ENCODE measurements around the gene GPR132.
A peak's percentile ranks its signal among the peaks of the same experiment; 100 is the strongest.
"Not testable (repeated sequence)": the region's sequence is repeated elsewhere in the genome, so short reads cannot be mapped to it uniquely, and the experiment has no call there.

The GPR132 gene

GRCh38 chr14:105091517-105092170 lies 26.4 kb upstream of the GPR132 start:
- no peak for DNase-seq (ENCODE audit: low read depth in 2 of 2)

DNA sequence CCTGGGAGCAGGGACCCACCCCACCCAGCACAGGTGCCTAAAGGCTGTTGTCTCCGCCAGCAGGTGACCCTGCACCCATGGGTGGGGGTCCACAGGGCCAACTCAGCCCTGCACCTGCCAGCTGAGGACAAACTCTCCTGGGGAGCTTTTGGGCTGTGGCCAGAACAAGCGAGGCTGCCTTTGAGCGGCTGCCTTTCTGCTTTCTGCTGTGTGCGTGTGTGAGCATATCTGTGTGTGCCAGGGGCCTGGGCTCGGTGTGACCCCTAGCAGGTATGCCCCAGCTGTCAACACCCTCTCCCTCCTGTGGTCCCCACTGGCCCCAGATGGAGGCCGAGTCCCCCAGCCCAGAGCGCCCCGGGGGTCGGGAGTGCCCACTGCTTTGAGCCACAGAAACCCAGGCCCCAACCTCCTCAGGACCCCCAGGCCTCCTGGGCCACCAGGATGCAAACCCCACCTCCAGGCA lies 25.9 kb upstream of the GPR132 start:
- no peak for DNase-seq (ENCODE audit: low read depth in 2 of 2)

DNA sequence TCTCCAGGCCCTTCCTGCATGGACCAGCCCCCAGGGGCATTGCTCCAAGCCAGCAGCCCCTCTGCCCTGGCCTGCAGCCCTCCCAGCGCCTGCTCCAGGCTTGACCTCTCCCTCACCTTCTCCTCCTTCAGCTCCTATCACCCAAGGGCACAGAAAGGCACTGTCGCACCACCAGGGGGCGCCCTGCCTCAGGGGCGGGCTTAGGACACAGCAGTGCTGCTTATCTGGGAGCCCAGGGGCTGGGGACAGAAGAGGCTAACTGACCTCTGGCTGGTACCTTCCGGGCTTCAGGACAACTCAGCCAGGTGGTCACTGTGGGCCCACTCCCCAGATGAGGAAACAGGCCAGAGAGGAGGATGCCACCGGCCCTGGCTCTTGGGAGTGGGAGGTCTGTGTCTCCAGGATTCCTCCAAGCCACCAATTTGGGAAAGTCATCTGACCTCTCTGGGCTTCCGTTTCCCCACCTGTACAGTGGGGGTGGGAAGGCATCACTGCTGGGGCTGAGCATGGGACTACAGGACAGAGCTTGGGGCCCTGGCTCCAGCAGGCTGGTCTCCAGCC lies 25.3 kb upstream of the GPR132 start:
- peak; percentile 80 for DNase-seq (ENCODE audit: low read depth in 2 of 2)

DNA sequence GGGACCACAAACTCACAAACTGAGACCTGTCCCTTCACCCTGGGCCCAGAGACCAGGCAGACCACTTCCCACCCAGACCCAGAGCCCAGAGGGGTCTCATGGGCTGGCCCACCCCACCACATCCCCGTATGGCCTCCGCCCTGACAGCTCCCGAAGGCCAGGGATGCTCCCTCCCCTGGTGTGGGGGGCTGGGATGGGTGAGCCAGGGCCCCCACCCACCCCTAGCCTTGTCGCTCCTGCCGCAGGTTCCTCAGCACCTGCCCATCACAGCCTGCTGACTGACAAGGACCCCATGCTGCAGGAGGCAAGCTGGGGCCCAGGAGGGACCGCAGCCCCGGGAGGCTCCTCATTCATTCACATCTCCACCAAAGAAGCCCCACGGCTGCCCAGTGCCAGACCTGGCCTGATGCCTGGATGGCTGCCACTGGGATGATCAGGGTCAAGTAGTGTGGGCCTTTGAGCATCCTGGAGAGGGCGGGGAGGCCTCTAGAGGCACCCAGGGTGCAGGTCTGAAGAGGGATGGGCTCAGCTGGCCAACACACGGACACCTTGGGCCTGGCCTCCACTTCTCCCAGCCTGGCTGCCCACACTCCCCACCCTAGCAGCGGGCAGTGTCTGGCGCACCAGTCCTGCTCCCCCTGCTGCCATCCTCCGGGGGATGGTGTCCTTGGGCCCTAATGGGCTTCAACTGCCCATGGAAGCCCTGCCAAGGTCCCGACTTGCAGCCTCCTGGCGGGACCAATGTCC lies 24.7 kb upstream of the GPR132 start:
- no peak for DNase-seq (ENCODE audit: low read depth in 2 of 2)

DNA sequence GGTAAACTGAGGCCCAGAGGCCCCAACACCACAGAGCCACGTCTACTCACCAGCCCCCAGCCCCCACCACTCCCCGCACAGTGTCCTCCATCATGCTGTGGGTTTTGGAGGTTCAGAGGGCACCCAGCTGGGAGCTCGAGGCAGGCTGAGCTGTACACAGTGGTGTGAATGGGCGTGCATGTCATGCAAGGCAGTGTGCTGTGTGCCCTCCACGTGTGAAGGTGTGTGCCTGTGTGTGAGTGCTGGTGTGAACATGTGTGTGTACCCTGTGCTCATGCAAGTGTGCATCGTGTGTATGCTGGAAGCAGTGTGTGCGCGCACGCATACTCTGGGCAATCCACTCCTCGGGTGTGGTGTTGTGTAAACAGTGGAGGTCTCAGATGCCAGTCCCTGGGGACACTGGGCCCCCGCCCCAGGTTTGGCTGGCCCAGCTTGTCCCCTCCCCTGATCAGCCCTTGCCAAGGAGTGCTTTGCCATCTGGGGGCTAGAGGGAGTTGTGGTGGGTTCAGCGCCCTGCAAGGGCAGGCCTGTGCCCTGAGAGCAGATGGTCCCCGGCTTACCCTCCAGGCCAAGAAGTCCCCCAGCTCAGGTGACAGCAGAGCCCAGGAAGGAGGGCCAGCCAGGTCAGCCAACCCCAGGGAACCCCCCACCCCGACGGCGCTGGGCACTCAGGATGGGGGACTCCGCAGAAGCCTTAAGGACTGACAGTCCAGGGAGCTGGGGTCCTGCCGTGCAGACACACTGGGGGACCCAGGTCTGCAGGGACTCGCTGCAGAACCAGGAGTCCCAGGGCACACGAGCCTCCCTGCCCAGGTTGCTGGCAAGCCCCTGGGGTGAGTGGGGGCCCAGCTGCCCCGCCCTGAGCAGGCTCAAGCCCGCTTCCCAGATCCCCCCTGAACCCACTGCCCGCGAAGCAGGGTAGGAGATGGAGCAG lies 23.8 kb upstream of the GPR132 start:
- DNase-seq (ENCODE audit: low read depth in 2 of 2), result no peak

- DNase-seq (ENCODE audit: low read depth in 2 of 2), result no peak
Observed at GRCh38 chr14:105087963-105088811, 23.0 kb upstream of the GPR132 start.

- no peak for DNase-seq (ENCODE audit: low read depth in 2 of 2)
Observed at GRCh38 chr14:105087308-105087962, 22.2 kb upstream of the GPR132 start.

DNA sequence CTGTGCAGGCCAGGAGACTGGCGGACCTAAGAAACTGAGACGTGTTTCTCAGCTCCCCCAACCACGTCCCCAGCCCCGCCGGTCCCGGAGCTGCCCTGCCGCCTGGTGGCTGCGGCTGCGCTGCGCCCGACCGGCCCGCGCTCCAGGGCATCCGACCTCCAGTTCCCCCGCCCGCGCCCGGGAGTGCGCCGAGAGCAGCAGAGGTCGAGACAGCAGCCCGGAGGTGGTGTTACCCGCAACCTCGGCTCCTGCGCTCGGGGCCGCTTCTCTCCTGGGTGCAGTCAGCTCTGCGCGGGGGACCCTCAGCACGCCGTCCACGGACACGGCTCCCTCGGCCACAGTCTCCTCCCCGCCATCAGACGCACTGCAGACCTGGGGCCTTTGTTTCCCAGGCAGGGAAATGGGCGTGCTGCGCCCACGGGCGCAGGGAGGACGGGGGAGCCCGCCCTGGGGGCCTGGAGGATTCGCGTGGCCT lies 21.6 kb upstream of the GPR132 start:
- peak; percentile 85 to 87 for DNase-seq (ENCODE audit: low read depth in 2 of 2)

GRCh38 chr14:105085766-105086165 lies 20.5 kb upstream of the GPR132 start:
- no peak for DNase-seq (ENCODE audit: low read depth in 2 of 2)

DNA sequence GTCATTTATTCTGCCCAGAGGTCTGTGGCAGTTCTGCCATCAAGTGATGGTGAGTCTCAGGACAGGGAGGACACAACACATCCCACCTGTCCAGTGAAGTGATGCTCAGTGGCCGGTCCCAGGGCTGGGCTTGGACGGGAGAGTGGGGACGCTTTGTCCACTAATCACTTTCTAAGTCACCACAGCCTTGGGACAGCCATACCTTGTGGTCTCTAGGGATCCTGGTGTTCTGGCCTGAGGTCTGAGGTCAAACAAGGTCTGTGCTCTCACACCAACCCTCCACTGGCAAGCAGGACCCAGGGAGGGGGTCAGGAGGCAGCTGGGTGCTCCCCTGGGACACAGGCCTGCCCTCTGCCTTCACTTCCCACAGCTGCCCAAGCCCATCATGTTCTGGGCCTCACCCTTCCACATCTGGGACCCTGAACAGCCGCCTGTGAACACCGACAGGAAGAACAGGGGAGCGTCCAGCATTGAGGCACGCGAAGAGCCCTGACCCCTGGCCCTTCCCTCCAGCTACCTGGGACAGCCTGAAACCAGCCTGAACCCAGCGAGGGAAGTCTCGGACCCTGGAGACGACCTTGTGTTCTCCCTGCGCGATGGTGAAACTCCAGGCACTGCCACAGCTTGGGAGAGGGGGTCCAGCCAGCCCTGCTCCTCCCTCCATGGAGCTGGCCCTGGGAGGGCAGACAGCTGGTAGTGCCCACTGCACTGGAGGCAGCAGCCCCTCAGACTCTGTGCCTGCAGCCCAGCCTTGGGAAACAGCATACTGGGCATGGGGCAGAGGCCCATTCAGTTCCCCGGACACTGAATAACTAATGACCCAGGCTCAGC lies 19.7 kb upstream of the GPR132 start:
- no peak for DNase-seq (ENCODE audit: low read depth in 2 of 2)

- DNase-seq (ENCODE audit: low read depth in 2 of 2), result no peak
Observed at GRCh38 chr14:105083926-105084685, 18.9 kb upstream of the GPR132 start.

DNA sequence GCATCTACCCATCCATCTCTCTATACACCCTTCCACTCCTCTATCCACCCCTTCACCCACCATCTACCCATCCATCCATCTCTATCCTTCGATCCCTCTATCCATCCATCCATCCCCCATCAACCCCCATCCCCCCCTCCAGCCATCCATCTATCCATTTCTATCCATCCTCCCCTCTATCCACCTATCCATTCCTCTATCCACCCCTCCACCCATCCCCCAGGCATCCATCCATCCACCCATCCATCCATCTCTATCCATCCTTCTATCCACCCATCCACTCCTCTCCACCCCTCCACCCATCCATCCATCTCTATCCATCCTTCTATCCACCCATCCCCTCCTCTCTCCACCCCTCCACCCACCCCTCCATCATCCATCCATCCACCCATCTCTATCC lies 17.5 kb upstream of the GPR132 start:
- DNase-seq (ENCODE audit: low read depth in 2 of 2), result no peak

GRCh38 chr14:105081473-105081872 lies 16.2 kb upstream of the GPR132 start:
- not testable (repeated sequence) for DNase-seq (ENCODE audit: low read depth in 2 of 2)

DNA sequence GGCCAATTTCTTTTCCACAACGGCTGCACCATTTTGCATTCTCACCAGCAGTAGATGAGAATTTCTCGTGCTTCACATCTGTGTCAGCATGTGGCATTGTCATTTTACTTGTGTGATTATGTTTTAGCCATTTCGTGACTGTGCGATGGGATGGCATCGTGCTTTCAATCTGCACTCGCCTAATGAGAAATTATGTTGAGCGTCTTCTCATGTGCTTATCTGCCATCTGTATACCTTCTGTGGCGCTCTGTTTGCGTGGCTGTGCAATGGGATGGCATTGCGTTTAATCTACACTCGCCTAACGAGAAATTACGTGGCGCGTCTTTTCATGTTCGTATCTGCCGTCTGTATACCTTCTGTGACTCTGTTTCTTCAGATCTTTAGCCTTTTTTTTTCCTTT lies 14.9 kb upstream of the GPR132 start:
- no peak for DNase-seq (ENCODE audit: low read depth in 2 of 2)

- no peak for DNase-seq (ENCODE audit: low read depth in 2 of 2)
Observed at GRCh38 chr14:105078294-105078693, 13.1 kb upstream of the GPR132 start.

DNA sequence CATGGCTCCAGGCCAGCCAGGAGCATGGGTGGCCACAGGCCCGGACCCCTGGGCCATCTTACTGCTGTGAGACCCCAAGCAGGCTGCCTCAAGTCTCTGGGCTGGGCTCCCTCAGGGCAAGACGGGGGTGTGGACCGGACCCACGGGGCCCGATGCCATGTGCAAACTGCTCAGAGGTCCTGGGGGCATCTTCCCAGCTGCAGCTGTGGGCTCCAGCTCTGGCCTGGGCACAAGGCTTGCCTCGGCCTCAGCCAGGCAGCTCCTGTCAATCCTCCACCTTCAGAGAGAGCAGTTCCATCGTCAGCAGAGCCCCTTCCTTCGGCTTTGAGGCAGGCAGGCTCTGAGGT lies 12.4 kb upstream of the GPR132 start:
- no peak for DNase-seq (ENCODE audit: low read depth in 2 of 2)

DNA sequence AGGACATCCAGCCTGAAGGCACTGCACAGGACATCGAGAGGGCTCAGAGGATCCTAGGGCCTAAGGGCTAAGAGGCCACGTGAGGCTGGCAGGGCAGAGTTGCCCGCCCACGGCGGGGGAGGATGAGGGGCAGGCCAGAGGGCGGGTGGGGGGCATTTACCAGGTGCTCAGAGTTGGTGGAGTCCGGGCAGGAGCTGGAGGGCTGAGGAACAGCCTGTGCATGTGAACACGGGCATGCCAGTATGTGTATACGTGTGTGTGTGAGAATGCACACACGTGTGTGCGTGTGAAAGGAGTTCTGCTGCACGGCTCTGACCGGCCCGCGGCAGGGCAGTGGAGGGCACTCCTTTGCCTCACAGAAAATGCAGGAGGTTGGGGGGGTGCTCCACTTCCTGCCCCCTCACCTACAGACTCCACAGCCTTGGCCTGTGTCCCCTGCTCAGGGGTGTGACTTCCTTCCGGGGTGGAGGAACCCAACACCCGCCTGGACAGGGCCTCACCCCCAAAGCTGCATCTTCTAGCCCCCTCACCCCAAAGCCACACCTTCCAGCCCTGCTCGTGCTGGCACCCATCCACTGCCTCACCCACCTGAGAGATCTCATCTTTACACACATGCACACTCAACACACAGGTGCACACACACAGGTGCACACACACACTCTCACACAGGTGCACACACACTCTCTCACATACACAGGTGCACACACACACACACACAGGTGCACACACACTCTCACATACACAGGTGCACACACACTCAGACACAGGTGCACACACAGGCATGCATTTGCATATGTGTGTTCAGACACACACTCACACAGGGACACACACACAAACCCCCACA lies 11.8 kb upstream of the GPR132 start:
- DNase-seq (ENCODE audit: low read depth in 2 of 2), result no peak

GRCh38 chr14:105076296-105076804 lies 11.1 kb upstream of the GPR132 start:
- no peak for DNase-seq (ENCODE audit: low read depth in 2 of 2)

All from stimulated activated CD8-positive, alpha-beta memory T cell treated with anti-CD3 and anti-CD28 coated beads, Interleukin-15, amount 100 ng/mL, for 48 hours (primary cell).